Measurements from ENCODE around the gene RXFP1. TPM values are rescaled to one million over a fixed set of nuclear protein-coding genes. Genes with fewer than 3 reads are reported as not detected.

Gene RXFP1
- total RNA-seq, 1 experiment from 2014 or later = not detected

DNA sequence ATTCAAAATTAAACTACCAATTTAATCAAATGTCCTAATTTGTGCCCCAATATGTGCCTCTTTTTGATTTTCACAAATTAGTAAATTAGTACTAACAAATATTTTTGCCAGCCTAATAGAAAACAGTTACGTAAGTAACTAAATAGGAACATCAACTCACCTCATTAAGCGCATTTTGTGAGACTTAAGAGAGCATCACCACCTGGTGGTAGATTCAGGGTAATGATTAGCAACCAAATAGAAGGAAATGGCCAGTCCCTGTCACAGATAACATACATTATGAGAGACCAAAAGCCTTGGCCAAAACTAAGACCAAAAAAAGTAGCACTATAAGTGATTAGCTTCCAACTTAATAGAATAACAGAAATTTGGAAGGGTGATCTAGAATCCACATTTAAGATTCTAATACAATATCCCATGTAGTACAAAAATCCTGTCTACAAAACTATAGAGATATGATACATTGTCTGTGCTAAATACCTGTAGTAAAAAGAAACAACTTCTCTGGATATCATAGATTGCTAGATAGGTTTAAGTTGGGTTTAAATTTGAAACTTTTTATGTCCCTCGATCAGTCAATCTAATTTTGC, 103.3 kb downstream of the RXFP1 start:
- in situ Hi-C loops (cut with HindIII; ENCODE audit: low pct_unique_long_range_greater_than_20kb, low sequenced_read_pairs) = no loop called here
- ATAC-seq = no peak

GRCh38 chr4:158625544-158625943, 103.9 kb downstream of the RXFP1 start:
- BruUV-seq (replicated peaks) = no TSS peak
- Histone ChIP-seq H3K27ac (ENCODE audit: low read length) (no peak overlapping the region), H3K4me1 (ENCODE audit: control insufficient read depth, insufficient read depth, low read length) (no peaks in the 10 kb centered on the region), H3K27me3 (ENCODE audit: control insufficient read depth, insufficient read depth, low read length) (no peaks in the 10 kb centered on the region), H3K36me3 (ENCODE audit: control insufficient read depth, insufficient read depth, low read length) (no peaks in the 10 kb centered on the region), H3K4me3 (ENCODE audit: low read depth in 2 of 2, low read length in 2 of 2) (no peak overlapping the region), H3K9me3 (ENCODE audit: control insufficient read depth, insufficient read depth, low read depth, low read length) (no peaks in the 10 kb centered on the region)
- no peak for ATAC-seq
- no peak for DNase-seq (ENCODE audit: low read depth, low spot score)
- in situ Hi-C loops (cut with HindIII; ENCODE audit: low pct_unique_long_range_greater_than_20kb, low sequenced_read_pairs) (no loop called here), intact Hi-C loops (cut with micrococcal nuclease; ENCODE audit: unreplicated experiment) (loop anchor here (2.0 to 10.0 kb wide), 3 partner anchors 211 to 631 kb away; no protein-coding TSS in a partner anchor)
- ChIA-PET CTCF (no interaction called here), POLR2A (no interaction called here)
- TF ChIP-seq, protein P1, sequence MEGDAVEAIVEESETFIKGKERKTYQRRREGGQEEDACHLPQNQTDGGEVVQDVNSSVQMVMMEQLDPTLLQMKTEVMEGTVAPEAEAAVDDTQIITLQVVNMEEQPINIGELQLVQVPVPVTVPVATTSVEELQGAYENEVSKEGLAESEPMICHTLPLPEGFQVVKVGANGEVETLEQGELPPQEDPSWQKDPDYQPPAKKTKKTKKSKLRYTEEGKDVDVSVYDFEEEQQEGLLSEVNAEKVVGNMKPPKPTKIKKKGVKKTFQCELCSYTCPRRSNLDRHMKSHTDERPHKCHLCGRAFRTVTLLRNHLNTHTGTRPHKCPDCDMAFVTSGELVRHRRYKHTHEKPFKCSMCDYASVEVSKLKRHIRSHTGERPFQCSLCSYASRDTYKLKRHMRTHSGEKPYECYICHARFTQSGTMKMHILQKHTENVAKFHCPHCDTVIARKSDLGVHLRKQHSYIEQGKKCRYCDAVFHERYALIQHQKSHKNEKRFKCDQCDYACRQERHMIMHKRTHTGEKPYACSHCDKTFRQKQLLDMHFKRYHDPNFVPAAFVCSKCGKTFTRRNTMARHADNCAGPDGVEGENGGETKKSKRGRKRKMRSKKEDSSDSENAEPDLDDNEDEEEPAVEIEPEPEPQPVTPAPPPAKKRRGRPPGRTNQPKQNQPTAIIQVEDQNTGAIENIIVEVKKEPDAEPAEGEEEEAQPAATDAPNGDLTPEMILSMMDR (IDR thresholded peaks at IDR 0.05) = no peak
- TF ChIP-seq, protein P2, sequence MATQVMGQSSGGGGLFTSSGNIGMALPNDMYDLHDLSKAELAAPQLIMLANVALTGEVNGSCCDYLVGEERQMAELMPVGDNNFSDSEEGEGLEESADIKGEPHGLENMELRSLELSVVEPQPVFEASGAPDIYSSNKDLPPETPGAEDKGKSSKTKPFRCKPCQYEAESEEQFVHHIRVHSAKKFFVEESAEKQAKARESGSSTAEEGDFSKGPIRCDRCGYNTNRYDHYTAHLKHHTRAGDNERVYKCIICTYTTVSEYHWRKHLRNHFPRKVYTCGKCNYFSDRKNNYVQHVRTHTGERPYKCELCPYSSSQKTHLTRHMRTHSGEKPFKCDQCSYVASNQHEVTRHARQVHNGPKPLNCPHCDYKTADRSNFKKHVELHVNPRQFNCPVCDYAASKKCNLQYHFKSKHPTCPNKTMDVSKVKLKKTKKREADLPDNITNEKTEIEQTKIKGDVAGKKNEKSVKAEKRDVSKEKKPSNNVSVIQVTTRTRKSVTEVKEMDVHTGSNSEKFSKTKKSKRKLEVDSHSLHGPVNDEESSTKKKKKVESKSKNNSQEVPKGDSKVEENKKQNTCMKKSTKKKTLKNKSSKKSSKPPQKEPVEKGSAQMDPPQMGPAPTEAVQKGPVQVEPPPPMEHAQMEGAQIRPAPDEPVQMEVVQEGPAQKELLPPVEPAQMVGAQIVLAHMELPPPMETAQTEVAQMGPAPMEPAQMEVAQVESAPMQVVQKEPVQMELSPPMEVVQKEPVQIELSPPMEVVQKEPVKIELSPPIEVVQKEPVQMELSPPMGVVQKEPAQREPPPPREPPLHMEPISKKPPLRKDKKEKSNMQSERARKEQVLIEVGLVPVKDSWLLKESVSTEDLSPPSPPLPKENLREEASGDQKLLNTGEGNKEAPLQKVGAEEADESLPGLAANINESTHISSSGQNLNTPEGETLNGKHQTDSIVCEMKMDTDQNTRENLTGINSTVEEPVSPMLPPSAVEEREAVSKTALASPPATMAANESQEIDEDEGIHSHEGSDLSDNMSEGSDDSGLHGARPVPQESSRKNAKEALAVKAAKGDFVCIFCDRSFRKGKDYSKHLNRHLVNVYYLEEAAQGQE (IDR thresholded peaks at IDR 0.05; ENCODE audit: insufficient read depth in 1 of 2, low read depth in 2 of 2, low read length in 1 of 2) = no peak
- no peak for TF ChIP-seq POLR2AphosphoS5 (IDR thresholded peaks at IDR 0.05; ENCODE audit: low read depth, low read length)

More for the DNA sequence above, 103.3 kb downstream of the RXFP1 start:
- no peaks in the 10 kb centered on the region for H3K27me3 ChIP-seq (ENCODE audit: control insufficient read depth, insufficient read depth, low read length)
- no peaks in the 10 kb centered on the region for H3K36me3 ChIP-seq (ENCODE audit: control insufficient read depth, insufficient read depth, low read length)
- H3K27ac ChIP-seq (ENCODE audit: low read length) = no peak overlapping the region
- ChIA-PET CTCF (no interaction called here), POLR2A (no interaction called here)
- TF ChIP-seq, protein P1 (IDR thresholded peaks at IDR 0.05) = peak; percentile 62; the same call in 1 of the 2 replicates
- TF ChIP-seq TCF7L2 (IDR thresholded peaks at IDR 0.05; ENCODE audit: low read depth, low read length) = no peak
- H3K9me3 ChIP-seq (ENCODE audit: control insufficient read depth, insufficient read depth, low read depth, low read length) = no peaks in the 10 kb centered on the region
- H3K4me1 ChIP-seq (ENCODE audit: control insufficient read depth, insufficient read depth, low read length) = no peaks in the 10 kb centered on the region
- H3K4me3 ChIP-seq (ENCODE audit: low read depth in 2 of 2, low read length in 2 of 2) = no peak overlapping the region
- no TSS peak for BruUV-seq (replicated peaks)
- DNase-seq (ENCODE audit: low read depth, low spot score) = peak; percentile 27
- intact Hi-C loops (cut with micrococcal nuclease; ENCODE audit: unreplicated experiment) = loop anchor here (1.0 to 10.0 kb wide), 4 partner anchors 210 to 630 kb away; no protein-coding TSS in a partner anchor

GRCh38 chr4:158630893-158631292, 109.2 kb downstream of the RXFP1 start:
- H3K36me3 ChIP-seq (ENCODE audit: control insufficient read depth, insufficient read depth, low read length) = no peaks in the 10 kb centered on the region
- no peaks in the 10 kb centered on the region for H3K9me3 ChIP-seq (ENCODE audit: control insufficient read depth, insufficient read depth, low read depth, low read length)
- no peaks in the 10 kb centered on the region for H3K4me1 ChIP-seq (ENCODE audit: control insufficient read depth, insufficient read depth, low read length)
- H3K27me3 ChIP-seq (ENCODE audit: control insufficient read depth, insufficient read depth, low read length) = no peaks in the 10 kb centered on the region
- no peak overlapping the region for H3K4me3 ChIP-seq (ENCODE audit: low read depth in 2 of 2, low read length in 2 of 2)
- CTCF ChIA-PET = no interaction called here
- POLR2A ChIA-PET = no interaction called here
- no peak for TF ChIP-seq SIN3A (IDR thresholded peaks at IDR 0.05; ENCODE audit: borderline replicate concordance, insufficient read depth, low read depth, low read length)
- TF ChIP-seq, protein P2 (IDR thresholded peaks at IDR 0.05; ENCODE audit: insufficient read depth in 1 of 2, low read depth in 2 of 2, low read length in 1 of 2) = no peak
- TF ChIP-seq TCF7L2 (IDR thresholded peaks at IDR 0.05; ENCODE audit: low read depth, low read length) = no peak
- TF ChIP-seq, protein P1 (IDR thresholded peaks at IDR 0.05) = no peak
- TF ChIP-seq POLR2AphosphoS5 (IDR thresholded peaks at IDR 0.05; ENCODE audit: low read depth, low read length) = no peak
- intact Hi-C loops (cut with micrococcal nuclease; ENCODE audit: unreplicated experiment) = no loop called here
- no peak overlapping the region for H3K27ac ChIP-seq (ENCODE audit: low read length)
- ATAC-seq (no peak), DNase-seq (ENCODE audit: low read depth, low spot score) (no peak)
- in situ Hi-C loops (cut with HindIII; ENCODE audit: low pct_unique_long_range_greater_than_20kb, low sequenced_read_pairs) = no loop called here
- BruUV-seq (replicated peaks) = no TSS peak
